GM18858 (cell line): ENCODE measurements around the gene CYB5B.

Experiments
- ATAC-seq: cut with Tn5 transposase; IDR thresholded peaks from one replicate; pipeline ENCODE4 v1.9.1; 2021; ENCODE audit not compliant: unreplicated experiment

CYB5B gene, protein sequence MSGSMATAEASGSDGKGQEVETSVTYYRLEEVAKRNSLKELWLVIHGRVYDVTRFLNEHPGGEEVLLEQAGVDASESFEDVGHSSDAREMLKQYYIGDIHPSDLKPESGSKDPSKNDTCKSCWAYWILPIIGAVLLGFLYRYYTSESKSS

DNA sequence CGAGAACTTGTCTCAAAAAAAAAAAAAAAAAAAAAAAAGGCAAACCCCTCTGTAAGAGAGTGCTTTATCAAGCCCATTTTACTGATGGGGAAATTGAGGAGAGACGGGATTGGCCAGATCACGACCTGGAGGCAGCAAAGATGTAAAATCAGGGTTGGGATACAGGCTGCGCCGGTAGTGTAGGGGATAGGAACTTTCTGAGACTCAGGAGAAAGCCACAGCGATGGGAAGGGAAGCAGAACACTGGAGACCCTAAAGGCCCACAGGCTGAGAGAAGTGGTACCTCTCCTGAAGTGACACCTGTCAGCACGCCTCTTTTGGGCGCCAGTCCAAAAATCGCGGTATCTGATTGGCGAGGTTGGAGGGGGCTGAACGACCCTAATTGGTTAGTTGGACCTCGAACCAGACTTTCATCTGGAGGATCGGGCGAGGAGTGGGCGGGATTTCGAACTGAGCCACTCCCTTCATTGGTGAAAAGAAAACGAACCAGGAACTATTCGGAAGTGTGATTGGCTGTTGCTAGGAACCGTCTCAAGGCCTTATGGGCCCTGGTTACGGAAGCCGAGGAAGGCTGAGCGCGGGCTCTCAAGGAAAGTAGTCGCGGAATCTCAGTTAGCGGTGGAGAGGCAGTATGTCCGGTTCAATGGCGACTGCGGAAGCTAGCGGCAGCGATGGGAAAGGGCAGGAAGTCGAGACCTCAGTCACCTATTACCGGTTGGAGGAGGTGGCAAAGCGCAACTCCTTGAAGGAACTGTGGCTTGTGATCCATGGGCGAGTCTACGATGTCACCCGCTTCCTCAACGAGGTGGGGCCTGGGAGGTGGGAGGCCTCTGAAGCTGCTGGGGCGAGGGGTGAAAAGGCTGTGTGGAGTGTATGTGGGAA, at the start of gene CYB5B:
Gene CYB5B (plus strand): TSS at position 567 of the 882 bp plus-strand sequence. CDS start 65 bp downstream, at position 632.
- ATAC-seq: peak; percentile 77

- no peak for ATAC-seq
These were observed 47.9 kb upstream of the CYB5B start for GRCh38 chr16:69376393-69377059.

DNA sequence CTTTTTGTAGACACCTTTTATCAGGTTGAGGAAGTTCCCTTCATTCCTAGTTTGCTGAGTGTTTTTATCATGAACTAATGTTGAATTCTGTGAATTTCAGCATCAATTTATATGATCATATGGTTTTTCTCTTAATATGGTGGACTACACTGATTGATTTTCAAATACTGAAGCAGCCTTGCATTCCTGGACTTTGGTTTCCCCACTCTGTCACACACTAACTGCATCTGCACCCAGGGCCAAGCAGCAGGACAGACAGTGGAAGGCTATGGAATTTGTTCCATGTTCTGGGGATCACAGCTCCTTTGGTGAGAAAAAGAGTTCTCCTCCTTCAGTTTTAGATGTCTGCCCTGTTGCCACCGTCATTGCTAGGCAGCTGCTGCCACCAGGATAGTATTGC, 46.4 kb upstream of the CYB5B start:
- no peak for ATAC-seq

GRCh38 chr16:69378760-69379159, 45.7 kb upstream of the CYB5B start:
- no peak for ATAC-seq

GRCh38 chr16:69381231-69381630, 43.2 kb upstream of the CYB5B start:
- ATAC-seq: no peak

DNA sequence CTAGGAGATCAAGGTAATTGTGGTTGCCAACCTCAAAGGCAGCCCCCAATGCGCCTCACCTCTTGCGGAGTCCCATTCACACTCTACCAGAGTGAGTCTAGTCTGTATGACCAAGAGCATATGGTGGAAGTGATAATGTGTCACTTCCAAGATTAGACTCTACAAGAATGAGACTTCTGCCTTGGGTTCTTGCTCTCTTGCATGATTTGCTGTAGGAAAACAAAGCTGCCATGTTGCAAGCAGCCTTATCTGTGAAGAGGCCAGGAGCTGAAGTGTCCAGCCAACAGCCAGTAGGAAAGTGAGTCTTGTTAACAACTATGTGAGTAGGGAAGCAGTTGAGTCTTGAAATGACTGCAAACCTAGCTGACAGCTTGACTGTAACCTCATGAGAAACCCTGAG, 42.0 kb upstream of the CYB5B start:
- ATAC-seq: no peak

DNA sequence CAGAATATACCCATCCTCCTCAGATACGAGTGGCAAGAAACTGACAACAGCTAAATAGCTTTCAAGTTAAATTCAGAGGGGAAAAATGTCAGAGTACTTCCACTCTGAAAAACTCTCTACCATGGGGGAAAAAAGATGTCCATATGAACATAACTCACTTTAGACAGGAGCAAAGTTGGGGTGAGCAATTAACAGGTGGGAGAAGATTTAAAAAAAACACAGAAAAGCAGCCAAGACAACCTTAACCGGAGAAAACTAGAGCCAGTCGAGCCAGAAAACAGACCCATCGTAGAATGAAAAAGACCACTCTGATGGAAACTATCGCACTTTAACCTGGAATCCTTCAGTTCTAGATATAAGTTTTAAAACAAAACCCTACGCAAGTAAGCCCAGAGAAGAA, 39.4 kb upstream of the CYB5B start:
- no peak for ATAC-seq

GRCh38 chr16:69386596-69386995, 37.8 kb upstream of the CYB5B start:
- no peak for ATAC-seq

DNA sequence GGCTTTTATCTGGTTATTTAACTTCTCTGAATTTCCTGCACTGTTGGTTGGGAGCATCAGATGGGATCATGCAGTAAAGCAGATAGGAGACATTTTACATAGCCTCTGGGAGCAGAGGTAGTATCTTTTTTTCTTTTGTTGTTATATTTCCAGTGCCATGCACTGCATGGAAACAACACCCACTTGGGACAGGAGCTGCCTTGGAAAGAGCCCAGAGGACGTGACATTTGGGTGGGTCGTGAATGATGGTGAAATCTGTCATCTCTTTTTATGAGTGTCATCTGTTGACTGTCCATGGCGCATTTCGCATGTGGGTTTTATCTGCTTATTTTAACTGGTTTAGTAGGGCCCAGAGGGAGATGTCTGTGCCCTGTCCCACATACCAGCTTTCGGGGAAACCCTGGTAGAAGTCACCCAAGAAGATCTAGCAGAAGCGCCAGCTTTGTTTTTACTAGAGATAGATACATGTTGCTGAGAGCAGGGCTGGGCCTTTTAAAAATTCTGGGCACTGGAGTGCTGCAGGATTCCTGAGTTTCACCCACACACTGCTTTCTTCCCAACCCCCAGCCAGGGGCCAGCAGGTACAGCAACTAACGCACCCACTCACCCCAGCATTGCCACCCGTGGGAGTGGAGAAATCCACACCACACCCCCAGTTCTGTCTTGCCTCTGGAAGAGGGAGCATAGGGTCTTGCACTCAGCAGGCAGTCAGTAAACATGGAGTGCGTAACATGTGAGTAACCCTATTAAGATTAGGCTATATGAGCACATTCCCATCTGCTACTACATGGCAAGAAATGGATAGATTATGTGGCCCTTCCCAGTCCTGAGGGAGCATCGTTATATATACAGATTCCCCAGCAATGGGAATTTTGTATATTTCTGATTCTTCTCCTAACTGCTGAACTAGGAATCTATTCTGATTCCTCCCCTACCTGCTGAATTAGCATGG, 30.2 kb upstream of the CYB5B start:
- no peak for ATAC-seq

- no peak for ATAC-seq
These were observed 28.6 kb upstream of the CYB5B start for GRCh38 chr16:69395859-69396186.

GRCh38 chr16:69396187-69397061, 28.0 kb upstream of the CYB5B start:
- no peak for ATAC-seq

- ATAC-seq: no peak
These were observed 26.4 kb upstream of the CYB5B start for GRCh38 chr16:69397821-69398521.

DNA sequence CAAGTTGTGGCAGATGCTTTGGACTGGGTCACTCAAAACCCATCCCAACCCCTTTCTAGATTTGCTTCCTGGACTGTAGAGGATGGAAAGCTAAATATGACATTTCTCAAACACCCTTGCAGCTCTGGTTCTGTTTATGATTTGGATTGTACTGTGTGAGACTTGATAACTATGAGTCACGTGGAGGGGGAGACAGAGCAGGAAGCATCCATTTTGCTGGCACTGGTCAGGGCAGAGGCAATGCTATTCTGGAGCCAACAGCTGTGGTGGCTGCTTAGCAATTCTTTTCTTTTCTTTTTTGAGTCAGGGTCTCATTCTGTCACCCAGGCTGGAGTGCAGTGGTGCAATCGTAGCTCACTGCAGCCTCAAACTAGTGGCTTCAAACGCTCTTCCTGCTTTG, 25.1 kb upstream of the CYB5B start:
- no peak for ATAC-seq

GRCh38 chr16:69402439-69402838, 22.0 kb upstream of the CYB5B start:
- ATAC-seq: no peak

DNA sequence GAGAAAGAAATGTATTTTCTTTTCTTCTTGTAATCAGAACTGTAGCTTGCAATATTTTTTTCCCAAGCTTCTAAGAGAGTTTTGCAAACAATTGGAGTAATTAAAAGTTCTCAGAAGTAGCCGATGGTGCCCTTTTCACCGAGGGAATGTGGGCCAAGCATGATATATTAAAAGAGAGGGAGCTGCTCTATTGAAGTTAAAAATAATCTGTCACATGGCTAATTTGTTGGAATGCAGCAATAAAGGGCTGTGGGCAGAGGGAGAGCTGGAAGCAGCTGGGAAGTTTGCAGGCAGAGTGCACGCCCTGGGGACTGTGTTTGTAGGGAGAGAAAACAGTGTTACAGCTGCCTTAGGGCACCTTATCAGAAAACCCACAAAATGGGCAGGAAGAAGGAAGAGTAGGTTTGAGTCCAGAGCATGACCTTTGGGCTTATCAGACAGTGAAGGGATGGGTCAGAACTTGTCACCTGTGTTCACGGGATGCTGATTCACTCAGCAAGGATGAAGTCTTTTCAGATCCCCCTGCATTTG, 20.1 kb upstream of the CYB5B start:
- ATAC-seq: no peak

DNA sequence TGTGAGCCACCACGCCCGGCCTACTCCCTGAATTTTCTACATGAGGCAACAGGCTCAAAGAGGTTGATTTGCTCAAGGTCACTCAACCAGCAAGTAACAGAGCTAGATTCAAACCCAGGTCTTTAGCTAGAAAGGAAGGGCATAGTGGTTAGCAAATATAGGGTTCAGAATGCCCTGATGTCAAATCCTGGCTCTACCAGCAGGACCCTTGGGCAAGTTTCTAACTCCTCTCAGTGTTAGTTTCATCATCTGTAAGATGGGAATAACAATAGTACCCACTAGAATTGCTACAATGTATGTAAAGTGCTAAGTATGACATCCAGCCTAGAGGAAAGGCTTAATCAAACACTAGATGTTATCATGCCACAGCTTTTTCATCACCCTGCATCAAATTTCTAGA, 19.1 kb upstream of the CYB5B start:
- no peak for ATAC-seq

DNA sequence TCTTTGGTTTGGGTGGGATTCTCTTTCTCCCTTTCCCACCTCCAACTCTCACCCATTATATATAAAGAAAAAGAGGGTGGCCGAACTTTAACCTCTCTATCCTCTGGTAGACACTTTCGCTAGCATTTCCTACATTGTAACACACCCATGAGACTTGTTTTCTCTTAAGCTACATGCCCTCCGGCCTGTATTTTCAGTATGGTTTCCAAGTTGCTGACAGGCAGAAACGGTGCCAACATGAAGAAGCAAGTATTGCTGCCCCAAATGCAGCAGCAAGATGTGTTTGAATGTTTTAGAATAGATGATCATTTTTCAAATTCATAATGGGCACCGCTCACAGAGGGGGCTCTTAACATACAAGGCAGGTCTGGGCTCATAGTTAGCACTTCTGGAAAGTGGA, 18.7 kb upstream of the CYB5B start:
- ATAC-seq: no peak

GRCh38 chr16:69406780-69407331, 17.6 kb upstream of the CYB5B start:
- ATAC-seq: no peak
